ENCODE results near the gene KRTAP5-6.

KRTAP5-6 gene

GRCh38 chr11:1744137-1744886, 47.3 kb downstream of the KRTAP5-6 start:
- no peak for DNase-seq
- Mint-ChIP-seq H3K4me3 (no peak overlapping the region), H3K4me1 (peaks cover 11% of the 10 kb centered on the region), H3K36me3 (ENCODE audit: low read depth) (no peaks in the 10 kb centered on the region), H3K27me3 (ENCODE audit: low read depth, poor library complexity) (peaks cover 49% of the 10 kb centered on the region), H3K9me3 (peaks cover 8% of the 10 kb centered on the region), H3K27ac (no peak overlapping the region)
- TF ChIP-seq CTCF (IDR thresholded peaks at IDR 0.05) = no peak

- no peak for DNase-seq
- peaks cover 57% of the 10 kb centered on the region for H3K27me3 Mint-ChIP-seq (ENCODE audit: low read depth, poor library complexity)
- H3K27ac Mint-ChIP-seq = no peak overlapping the region
- peaks cover 8% of the 10 kb centered on the region for H3K9me3 Mint-ChIP-seq
- no peaks in the 10 kb centered on the region for H3K36me3 Mint-ChIP-seq (ENCODE audit: low read depth)
- H3K4me3 Mint-ChIP-seq = no peak overlapping the region
- peaks cover 19% of the 10 kb centered on the region for H3K4me1 Mint-ChIP-seq
- TF ChIP-seq CTCF (IDR thresholded peaks at IDR 0.05) = no peak
Observed at GRCh38 chr11:1744891-1745700, 48.1 kb downstream of the KRTAP5-6 start.

GRCh38 chr11:1745701-1746320, 48.8 kb downstream of the KRTAP5-6 start:
- peaks cover 25% of the 10 kb centered on the region for H3K4me1 Mint-ChIP-seq
- peaks cover 8% of the 10 kb centered on the region for H3K9me3 Mint-ChIP-seq
- DNase-seq = no peak
- H3K27me3 Mint-ChIP-seq (ENCODE audit: low read depth, poor library complexity) = peaks cover 63% of the 10 kb centered on the region
- H3K27ac Mint-ChIP-seq = no peak overlapping the region
- no peaks in the 10 kb centered on the region for H3K36me3 Mint-ChIP-seq (ENCODE audit: low read depth)
- TF ChIP-seq CTCF (IDR thresholded peaks at IDR 0.05) = no peak
- H3K4me3 Mint-ChIP-seq = no peak overlapping the region

GRCh38 chr11:1746511-1746931, 49.5 kb downstream of the KRTAP5-6 start:
- H3K4me1 Mint-ChIP-seq = peaks cover 25% of the 10 kb centered on the region
- H3K27ac Mint-ChIP-seq = no peak overlapping the region
- DNase-seq = no peak

More at GRCh38 chr11:1746511-1746931, 49.5 kb downstream of the KRTAP5-6 start:
- Mint-ChIP-seq H3K4me3 (no peak overlapping the region), H3K36me3 (ENCODE audit: low read depth) (no peaks in the 10 kb centered on the region), H3K27me3 (ENCODE audit: low read depth, poor library complexity) (peaks cover 63% of the 10 kb centered on the region), H3K9me3 (peaks cover 8% of the 10 kb centered on the region)
- TF ChIP-seq CTCF (IDR thresholded peaks at IDR 0.05) = no peak

All from nephron progenitor cell (in vitro differentiated cells).